GM18511 (cell line): ENCODE data around the gene PRR20E.
"Not testable (repeated sequence)": the region's sequence is repeated elsewhere in the genome, so short reads cannot be mapped to it uniquely, and the experiment has no call there.

Experiments used
- ATAC-seq: cut with Tn5 transposase; IDR thresholded peaks from one replicate; pipeline ENCODE4 v1.9.1; 2021; ENCODE audit warnings: mild to moderate bottlenecking, moderate library complexity; ENCODE audit not compliant: unreplicated experiment

PRR20E gene

DNA sequence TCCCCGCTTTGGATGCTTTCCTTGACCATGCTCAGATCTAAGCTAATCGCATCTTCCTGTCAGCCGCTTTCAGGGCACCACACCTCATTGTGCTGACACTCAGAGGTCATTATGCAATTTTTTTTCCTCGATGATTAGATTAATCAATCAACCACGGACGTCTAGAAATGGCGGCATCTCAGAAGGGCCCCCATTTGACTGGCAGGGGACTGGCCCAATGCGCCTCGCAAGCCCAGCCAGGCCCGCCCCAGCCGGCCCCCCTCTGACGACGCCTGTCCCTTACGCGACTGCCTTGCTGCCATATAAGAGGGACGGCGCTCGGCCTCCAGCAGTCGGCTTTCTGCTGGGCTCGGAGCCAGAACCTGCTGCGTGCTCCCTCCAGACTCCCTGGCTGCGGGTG is at the start of gene PRR20E:
Gene PRR20E (plus strand): TSS at position 301 of the 400 bp plus-strand sequence. CDS start 387 bp downstream, outside the sequence.
- ATAC-seq, result not testable (repeated sequence)

DNA sequence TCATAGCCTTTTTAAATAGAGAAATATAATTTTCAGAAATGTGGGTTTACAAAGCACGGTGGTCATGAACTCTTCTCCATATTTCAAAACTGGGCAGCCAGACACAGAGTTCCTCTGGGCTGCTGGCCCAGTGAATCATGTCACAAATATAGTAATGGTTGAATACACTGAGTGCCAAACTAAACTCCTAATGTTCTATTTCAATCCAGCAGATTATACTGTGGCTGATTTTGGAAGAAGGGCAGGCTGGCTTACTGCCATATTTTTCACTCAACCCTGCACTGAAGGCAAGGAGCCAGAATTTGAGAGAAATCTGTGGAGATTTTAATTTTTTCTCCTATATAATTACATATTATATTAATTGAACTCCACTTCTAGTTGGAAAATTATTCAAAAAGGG is 43.3 kb upstream of the PRR20E start:
- no peak for ATAC-seq

DNA sequence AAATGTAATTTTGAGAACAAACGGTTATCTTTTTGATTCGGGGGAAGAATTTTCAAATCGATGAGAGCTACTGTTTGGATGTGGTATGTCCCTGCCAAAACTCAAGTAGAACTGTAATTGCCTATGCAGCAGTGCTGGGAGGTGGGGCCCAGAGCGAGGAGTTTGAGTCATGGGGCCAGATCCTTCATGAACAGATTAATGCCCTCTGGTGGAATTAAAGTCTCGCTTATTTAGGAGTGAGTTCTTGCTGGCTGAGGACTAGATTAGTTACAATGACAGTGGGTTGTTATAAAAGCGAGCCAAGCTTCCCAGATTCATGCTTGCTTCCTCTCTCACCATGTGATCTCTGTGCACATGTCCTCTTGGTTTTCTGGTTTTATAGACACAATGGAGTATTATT is 38.1 kb upstream of the PRR20E start:
- ATAC-seq, result no peak

DNA sequence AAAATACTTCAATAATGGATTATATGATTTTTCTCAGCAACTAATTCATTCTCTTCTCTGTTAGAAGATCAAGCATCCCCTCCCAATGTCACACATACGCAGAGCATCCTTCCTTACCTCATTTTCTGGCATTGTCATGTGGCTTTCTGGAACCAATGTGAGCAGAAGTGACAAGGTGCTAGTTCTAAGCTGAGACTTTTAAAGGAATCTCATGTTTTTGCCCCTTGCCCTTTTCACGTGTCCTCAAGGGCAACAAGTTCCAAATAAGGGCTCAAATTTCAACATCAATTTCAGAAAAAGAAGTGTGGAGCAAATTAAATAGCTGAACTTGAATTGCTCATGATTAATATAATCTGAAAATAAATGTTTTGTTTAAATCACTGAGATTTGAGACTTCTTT is 30.9 kb upstream of the PRR20E start:
- no peak for ATAC-seq

DNA sequence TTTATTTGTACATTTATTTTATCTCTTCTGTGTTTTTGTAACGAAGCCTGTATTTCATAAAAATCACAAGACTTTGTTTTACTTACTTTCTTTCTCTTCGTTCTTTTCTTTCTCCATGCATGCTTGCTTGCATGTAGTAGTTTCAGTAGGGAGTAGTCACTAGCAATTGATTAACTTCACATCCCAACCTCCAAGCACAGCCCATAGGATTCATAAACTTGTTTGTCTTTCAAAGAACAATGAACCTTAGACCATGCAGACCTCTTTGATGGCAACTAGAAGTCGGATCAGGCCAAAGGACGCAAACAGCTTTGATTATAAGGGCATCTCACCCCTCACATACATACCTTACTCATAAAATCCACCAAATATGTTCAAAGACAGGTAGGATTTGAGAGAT is 29.4 kb upstream of the PRR20E start:
- no peak for ATAC-seq

DNA sequence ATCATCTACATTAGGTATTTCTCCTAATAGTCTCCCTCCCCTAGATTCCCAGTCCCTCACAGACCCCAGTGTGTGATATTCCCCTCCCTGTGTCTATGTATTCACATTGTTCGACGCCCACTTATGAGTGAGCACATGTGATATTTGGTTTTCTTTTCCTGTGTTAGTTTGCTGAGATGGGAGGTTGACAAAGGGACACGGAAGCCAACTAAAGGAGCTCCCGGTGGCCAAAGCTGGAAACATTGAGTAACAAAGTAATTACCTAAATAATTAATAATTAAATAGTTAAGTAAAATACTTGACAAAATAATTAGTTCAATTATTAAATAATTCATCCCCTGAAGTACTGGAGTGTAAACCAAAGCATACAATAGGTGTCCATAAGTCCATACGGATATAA is 28.0 kb upstream of the PRR20E start:
- no peak for ATAC-seq

DNA sequence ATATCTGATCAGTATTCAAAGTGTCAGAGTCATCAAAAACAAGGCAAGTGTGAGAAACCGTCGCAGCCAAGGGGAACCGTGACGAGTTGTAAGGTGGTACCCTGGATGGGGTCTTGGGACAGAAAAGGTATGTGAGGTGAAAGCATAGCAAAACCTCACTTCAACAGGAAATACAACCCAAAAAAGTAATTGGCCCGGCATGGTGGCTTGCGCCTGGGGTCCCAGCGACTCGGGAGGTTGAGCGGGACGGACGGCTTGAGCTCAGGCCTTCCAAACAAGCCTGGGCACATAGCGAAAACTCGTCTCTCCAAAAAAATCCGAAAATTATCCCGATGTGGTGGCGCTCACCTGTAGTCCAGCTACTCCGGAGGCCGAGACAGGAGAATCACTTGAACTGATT is 27.2 kb upstream of the PRR20E start:
- ATAC-seq, result not testable (repeated sequence)

DNA sequence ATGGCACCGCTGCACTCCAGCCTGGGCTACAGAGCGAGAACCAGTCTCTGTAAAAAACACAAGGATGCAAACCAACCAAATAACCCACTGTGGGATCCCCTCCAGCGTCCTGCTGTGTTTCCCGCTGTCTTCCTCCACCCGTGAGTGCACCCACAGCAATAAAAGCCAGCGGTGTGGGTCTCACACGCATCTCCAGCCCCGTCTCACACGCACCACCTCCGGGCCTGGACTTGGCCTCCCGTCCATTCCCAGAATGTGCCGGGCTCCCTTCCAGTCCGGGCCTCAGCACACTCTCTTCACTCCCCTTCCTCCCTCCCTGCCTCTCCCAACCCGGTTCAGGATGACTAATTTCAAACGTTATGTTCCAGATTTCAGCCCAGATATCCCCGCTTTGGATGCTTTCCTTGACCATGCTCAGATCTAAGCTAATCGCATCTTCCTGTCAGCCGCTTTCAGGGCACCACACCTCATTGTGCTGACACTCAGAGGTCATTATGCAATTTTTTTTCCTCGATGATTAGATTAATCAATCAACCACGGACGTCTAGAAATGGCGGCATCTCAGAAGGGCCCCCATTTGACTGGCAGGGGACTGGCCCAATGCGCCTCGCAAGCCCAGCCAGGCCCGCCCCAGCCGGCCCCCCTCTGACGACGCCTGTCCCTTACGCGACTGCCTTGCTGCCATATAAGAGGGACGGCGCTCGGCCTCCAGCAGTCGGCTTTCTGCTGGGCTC is 26.6 kb upstream of the PRR20E start, which contains the start of gene PRR20A:
Gene PRR20A (plus strand): TSS at position 684 of the 734 bp plus-strand sequence. CDS start 387 bp downstream, outside the sequence.
- not testable (repeated sequence) for ATAC-seq

DNA sequence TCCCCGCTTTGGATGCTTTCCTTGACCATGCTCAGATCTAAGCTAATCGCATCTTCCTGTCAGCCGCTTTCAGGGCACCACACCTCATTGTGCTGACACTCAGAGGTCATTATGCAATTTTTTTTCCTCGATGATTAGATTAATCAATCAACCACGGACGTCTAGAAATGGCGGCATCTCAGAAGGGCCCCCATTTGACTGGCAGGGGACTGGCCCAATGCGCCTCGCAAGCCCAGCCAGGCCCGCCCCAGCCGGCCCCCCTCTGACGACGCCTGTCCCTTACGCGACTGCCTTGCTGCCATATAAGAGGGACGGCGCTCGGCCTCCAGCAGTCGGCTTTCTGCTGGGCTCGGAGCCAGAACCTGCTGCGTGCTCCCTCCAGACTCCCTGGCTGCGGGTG is 19.8 kb upstream of the PRR20E start, which contains the start of gene PRR20B:
Gene PRR20B (plus strand): TSS at position 301 of the 400 bp plus-strand sequence. CDS start 387 bp downstream, outside the sequence.
- not testable (repeated sequence) for ATAC-seq

DNA sequence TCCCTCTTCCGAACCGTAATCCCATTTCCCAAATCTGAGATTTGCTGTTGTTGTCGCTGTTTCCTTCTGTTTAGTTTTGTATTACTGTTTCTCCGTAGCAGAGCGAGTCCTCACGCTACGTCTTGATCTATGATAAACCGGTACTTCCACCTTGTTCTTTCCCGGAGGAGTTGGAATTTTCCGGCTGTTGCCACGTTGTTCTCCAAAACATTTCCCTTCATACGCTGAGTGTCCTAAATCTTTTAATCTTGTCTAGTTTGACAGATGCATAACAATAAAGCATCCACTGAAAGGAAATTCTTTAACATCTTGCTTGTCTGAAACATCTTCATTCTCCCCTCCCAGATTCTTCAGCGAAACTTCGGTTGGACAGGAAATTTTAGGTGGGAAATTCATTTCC is 18.9 kb upstream of the PRR20E start:
- ATAC-seq, result not testable (repeated sequence)

DNA sequence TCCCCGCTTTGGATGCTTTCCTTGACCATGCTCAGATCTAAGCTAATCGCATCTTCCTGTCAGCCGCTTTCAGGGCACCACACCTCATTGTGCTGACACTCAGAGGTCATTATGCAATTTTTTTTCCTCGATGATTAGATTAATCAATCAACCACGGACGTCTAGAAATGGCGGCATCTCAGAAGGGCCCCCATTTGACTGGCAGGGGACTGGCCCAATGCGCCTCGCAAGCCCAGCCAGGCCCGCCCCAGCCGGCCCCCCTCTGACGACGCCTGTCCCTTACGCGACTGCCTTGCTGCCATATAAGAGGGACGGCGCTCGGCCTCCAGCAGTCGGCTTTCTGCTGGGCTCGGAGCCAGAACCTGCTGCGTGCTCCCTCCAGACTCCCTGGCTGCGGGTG is 13.2 kb upstream of the PRR20E start, which contains the start of gene PRR20C:
Gene PRR20C (plus strand): TSS at position 301 of the 400 bp plus-strand sequence. CDS start 387 bp downstream, outside the sequence.
- ATAC-seq, result not testable (repeated sequence)

DNA sequence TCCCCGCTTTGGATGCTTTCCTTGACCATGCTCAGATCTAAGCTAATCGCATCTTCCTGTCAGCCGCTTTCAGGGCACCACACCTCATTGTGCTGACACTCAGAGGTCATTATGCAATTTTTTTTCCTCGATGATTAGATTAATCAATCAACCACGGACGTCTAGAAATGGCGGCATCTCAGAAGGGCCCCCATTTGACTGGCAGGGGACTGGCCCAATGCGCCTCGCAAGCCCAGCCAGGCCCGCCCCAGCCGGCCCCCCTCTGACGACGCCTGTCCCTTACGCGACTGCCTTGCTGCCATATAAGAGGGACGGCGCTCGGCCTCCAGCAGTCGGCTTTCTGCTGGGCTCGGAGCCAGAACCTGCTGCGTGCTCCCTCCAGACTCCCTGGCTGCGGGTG is 6.7 kb upstream of the PRR20E start, which contains the start of gene PRR20D:
Gene PRR20D (plus strand): TSS at position 301 of the 400 bp plus-strand sequence. CDS start 387 bp downstream, outside the sequence.
- ATAC-seq, result not testable (repeated sequence)

DNA sequence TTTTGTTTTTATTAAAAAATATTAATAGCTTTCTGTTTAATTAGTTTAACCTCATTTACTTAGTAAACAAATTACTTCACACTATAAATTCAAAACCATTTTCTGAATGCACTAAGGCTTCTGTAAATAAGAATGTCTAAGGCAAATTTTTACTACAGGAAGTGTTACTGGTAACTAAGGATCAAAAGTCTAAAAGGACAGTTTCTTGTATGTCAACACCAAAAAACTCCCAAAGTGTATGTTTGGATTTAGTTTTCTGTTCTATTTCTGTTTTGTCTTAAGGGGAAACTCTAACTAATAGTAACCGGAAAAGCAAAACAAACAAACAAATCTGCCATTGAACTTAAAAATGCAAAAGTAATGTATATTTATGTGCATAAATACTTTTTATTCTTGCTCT is 24.7 kb downstream of the PRR20E start:
- no peak for ATAC-seq

DNA sequence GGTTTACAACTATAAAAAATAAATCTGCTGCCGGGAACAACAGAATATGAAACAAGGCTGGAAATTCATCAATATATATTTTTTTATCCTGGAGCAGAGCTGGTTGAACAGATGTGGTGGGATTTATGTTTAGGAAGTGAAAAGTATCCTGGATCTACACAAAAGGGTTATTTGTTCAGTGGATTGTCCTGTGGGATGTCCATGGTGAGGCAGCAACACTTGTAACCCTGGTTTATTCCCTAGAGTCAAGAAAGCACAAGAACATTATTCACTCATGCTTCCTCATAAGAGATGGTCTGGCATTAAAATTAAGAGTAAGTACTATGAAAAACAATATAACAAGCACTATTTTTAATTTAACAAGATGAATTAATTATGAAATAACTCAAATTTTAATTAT is 46.0 kb downstream of the PRR20E start:
- ATAC-seq, result no peak
